ENCODE results near the gene TNFSF15. TPM values are rescaled to one million over a fixed set of nuclear protein-coding genes. Genes with fewer than 3 reads are reported as not detected.

TNFSF15 gene
- total and polyA plus RNA-seq, 2 experiments from 2014 or later, result 0.06 to 0.07 TPM

DNA sequence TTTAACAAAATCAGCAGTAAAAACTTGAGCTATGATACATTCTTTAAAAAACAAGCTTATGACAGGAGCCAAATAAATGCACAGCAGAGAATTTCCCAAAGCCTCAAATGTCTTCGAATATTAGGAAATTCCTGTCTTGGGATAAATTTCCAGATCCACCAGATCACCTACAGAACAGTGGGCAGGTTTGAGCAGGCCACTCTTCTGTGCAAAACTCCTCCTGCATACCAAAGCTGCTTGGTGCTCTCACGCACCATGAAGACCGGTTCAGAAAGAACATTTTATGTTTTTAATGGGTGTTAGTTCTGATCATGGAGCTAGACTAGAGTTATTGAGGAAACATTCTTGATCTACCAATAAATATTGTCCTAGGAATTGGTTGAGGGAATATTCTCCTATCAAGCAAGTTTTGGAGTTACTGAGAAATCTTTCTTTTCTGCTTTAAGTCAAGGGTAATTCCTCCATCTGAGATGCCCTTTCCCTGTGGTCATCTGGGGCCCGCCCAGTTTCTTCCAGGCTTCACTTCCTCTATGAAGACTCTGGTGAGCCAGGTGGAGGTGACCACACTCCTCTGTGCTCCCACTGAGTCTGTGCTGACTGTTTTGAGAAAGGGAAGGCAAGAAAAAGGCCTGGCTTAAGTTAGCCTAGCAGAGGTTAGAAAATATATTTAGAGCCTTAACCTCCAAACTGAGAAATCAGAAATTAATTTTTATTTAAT, 17.9 kb downstream of the TNFSF15 start (continued):
- TF ChIP-seq, protein P1, sequence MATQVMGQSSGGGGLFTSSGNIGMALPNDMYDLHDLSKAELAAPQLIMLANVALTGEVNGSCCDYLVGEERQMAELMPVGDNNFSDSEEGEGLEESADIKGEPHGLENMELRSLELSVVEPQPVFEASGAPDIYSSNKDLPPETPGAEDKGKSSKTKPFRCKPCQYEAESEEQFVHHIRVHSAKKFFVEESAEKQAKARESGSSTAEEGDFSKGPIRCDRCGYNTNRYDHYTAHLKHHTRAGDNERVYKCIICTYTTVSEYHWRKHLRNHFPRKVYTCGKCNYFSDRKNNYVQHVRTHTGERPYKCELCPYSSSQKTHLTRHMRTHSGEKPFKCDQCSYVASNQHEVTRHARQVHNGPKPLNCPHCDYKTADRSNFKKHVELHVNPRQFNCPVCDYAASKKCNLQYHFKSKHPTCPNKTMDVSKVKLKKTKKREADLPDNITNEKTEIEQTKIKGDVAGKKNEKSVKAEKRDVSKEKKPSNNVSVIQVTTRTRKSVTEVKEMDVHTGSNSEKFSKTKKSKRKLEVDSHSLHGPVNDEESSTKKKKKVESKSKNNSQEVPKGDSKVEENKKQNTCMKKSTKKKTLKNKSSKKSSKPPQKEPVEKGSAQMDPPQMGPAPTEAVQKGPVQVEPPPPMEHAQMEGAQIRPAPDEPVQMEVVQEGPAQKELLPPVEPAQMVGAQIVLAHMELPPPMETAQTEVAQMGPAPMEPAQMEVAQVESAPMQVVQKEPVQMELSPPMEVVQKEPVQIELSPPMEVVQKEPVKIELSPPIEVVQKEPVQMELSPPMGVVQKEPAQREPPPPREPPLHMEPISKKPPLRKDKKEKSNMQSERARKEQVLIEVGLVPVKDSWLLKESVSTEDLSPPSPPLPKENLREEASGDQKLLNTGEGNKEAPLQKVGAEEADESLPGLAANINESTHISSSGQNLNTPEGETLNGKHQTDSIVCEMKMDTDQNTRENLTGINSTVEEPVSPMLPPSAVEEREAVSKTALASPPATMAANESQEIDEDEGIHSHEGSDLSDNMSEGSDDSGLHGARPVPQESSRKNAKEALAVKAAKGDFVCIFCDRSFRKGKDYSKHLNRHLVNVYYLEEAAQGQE (IDR thresholded peaks at IDR 0.05; ENCODE audit: unreplicated experiment), result no peak
- TF ChIP-seq, protein P2, sequence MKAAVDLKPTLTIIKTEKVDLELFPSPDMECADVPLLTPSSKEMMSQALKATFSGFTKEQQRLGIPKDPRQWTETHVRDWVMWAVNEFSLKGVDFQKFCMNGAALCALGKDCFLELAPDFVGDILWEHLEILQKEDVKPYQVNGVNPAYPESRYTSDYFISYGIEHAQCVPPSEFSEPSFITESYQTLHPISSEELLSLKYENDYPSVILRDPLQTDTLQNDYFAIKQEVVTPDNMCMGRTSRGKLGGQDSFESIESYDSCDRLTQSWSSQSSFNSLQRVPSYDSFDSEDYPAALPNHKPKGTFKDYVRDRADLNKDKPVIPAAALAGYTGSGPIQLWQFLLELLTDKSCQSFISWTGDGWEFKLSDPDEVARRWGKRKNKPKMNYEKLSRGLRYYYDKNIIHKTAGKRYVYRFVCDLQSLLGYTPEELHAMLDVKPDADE (IDR thresholded peaks at IDR 0.05), result no peak
- TF ChIP-seq, protein P3, sequence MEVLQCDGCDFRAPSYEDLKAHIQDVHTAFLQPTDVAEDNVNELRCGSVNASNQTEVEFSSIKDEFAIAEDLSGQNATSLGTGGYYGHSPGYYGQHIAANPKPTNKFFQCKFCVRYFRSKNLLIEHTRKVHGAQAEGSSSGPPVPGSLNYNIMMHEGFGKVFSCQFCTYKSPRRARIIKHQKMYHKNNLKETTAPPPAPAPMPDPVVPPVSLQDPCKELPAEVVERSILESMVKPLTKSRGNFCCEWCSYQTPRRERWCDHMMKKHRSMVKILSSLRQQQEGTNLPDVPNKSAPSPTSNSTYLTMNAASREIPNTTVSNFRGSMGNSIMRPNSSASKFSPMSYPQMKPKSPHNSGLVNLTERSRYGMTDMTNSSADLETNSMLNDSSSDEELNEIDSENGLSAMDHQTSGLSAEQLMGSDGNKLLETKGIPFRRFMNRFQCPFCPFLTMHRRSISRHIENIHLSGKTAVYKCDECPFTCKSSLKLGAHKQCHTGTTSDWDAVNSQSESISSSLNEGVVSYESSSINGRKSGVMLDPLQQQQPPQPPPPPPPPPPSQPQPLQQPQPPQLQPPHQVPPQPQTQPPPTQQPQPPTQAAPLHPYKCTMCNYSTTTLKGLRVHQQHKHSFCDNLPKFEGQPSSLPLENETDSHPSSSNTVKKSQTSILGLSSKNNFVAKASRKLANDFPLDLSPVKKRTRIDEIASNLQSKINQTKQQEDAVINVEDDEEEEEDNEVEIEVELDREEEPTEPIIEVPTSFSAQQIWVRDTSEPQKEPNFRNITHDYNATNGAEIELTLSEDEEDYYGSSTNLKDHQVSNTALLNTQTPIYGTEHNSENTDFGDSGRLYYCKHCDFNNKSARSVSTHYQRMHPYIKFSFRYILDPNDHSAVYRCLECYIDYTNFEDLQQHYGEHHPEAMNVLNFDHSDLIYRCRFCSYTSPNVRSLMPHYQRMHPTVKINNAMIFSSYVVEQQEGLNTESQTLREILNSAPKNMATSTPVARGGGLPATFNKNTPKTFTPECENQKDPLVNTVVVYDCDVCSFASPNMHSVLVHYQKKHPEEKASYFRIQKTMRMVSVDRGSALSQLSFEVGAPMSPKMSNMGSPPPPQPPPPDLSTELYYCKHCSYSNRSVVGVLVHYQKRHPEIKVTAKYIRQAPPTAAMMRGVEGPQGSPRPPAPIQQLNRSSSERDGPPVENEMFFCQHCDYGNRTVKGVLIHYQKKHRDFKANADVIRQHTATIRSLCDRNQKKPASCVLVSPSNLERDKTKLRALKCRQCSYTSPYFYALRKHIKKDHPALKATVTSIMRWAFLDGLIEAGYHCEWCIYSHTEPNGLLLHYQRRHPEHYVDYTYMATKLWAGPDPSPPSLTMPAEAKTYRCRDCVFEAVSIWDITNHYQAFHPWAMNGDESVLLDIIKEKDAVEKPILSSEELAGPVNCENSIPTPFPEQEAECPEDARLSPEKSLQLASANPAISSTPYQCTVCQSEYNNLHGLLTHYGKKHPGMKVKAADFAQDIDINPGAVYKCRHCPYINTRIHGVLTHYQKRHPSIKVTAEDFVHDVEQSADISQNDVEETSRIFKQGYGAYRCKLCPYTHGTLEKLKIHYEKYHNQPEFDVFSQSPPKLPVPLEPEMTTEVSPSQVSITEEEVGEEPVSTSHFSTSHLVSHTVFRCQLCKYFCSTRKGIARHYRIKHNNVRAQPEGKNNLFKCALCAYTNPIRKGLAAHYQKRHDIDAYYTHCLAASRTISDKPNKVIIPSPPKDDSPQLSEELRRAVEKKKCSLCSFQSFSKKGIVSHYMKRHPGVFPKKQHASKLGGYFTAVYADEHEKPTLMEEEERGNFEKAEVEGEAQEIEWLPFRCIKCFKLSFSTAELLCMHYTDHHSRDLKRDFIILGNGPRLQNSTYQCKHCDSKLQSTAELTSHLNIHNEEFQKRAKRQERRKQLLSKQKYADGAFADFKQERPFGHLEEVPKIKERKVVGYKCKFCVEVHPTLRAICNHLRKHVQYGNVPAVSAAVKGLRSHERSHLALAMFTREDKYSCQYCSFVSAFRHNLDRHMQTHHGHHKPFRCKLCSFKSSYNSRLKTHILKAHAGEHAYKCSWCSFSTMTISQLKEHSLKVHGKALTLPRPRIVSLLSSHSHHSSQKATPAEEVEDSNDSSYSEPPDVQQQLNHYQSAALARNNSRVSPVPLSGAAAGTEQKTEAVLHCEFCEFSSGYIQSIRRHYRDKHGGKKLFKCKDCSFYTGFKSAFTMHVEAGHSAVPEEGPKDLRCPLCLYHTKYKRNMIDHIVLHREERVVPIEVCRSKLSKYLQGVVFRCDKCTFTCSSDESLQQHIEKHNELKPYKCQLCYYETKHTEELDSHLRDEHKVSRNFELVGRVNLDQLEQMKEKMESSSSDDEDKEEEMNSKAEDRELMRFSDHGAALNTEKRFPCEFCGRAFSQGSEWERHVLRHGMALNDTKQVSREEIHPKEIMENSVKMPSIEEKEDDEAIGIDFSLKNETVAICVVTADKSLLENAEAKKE (CRISPR knock-in tag; IDR thresholded peaks at IDR 0.05), result no peak
- no peak for TF ChIP-seq ZNF331 (CRISPR knock-in tag; IDR thresholded peaks at IDR 0.05; ENCODE audit: low read depth)
- no peak for TF ChIP-seq STAT1 (IDR thresholded peaks at IDR 0.05; ENCODE audit: unreplicated experiment)
- no peak for TF ChIP-seq CREB1 (CRISPR knock-in tag; IDR thresholded peaks at IDR 0.05; ENCODE audit: low read depth)
- TF ChIP-seq NANOG (IDR thresholded peaks at IDR 0.05; ENCODE audit: borderline replicate concordance), result no peak

Measured in GM23338 (cell line).